ENCODE measurements around the gene CARD8.

CARD8 gene

DNA sequence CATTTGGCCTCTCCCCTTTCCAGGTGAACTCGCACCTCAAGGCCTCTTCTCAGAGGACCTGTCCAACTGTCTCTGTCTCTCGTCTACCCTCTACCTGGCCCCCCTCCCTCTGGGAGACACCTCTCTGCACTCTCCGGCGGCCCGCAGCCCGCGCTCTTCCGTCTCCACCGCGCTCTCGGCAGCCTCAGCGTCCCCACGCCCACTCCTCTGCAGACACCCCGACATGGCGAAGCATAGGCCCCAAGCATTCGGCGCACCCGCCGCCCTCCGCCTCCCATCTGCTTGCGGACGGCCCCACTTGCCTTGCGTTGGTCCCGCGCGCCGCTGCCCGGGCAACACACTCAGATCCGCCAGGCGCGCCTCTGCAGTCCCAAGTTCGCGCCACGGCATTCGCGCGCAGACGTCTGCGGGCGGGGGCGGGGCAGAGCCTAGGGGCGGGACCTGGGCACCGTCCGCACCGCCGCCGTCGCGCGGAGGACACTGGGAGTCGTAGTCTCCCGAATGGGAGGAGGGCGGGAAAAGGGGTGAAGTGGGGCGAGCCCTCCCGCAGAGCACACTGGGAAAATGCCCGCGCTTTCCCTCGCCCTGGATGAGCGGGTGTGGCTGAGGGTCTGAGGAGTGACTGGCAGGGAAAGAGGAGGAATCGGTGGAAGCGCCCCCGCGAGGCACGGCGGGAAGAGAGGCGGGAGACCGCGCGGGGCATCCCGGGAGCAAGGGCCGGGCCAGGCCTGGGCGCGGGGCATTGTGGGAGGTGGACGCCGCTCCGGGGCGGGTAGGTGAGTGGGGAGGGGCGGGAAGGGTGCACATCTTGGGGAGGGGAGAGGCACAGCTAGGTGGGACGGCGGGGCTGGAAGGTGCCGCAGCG is 85.5 kb downstream of the CARD8 start, which contains the start of the genes LIG1 and ZSWIM9:
Gene LIG1, minus strand, starts transcription at position 406 of the 865 bp plus-strand sequence. CDS start 4,778 bp downstream, outside the sequence.
Gene ZSWIM9, plus strand, starts transcription at position 742 of the 865 bp plus-strand sequence. CDS start 1,123 bp downstream, outside the sequence.
- FAIRE-seq: no peak

- FAIRE-seq: no peak
Measured at GRCh38 chr19:48169578-48169938, 86.2 kb downstream of the CARD8 start.

- FAIRE-seq: no peak
Measured at GRCh38 chr19:48168689-48169088, 87.0 kb downstream of the CARD8 start.

DNA sequence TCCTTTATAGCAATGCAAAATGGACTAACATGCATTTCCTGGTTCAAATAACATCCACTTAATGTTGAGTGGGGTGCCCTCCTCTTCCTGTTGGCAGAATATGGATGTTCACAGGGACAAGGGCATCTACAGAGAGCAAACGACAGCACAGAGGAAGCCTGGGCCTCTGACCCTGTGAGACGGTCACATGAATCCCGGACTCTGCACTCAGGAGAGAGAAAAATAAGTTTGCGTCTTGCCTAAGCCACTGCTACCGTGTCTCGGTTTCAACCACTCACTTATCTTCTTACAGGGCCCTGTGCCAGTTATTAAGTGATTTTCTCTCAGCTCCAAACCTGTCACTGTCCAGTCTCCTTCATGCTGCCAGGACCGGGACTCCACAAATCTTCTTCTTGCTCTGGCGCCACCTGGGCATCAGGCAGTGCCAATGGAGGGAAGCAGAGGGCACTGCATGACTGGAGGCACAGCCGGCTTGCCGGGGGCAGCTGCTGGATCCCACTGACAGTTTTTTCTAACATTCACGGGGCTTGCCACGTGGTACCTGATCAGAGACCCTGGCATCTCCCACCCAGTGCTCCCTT is 97.4 kb downstream of the CARD8 start:
- no peak for FAIRE-seq

All from TTC549 (cell line).